HUES64 (cell line): ENCODE data around the gene PCTP.

ENCODE experiments used
- H3K27ac ChIP-seq: 2 replicates; pipeline ENCODE4 v1.7.0; 2013; ENCODE audit warnings: low read depth, low read length, inconsistent platforms
- H3K27me3 ChIP-seq: 2 replicates; pipeline ENCODE4 v1.6.1; 2013; ENCODE audit warnings: mild to moderate bottlenecking, low read length; ENCODE audit not compliant: insufficient read depth
- H3K36me3 ChIP-seq: 2 replicates; pipeline ENCODE4 v1.6.1; 2013; ENCODE audit warnings: mild to moderate bottlenecking, low read length; ENCODE audit not compliant: insufficient read depth
- H3K4me1 ChIP-seq: 2 replicates; pipeline ENCODE4 v1.6.1; 2013; ENCODE audit warnings: mild to moderate bottlenecking, low read length, moderate library complexity; ENCODE audit not compliant: insufficient read depth
- H3K4me3 ChIP-seq: 2 replicates; pipeline ENCODE4 v1.5.1; 2013; ENCODE audit warnings: mild to moderate bottlenecking, low read length, moderate library complexity
- H3K9ac ChIP-seq: 2 replicates; pipeline ENCODE4 v1.6.1; 2013; ENCODE audit warnings: mild to moderate bottlenecking, low read depth, low read length
- H3K9me3 ChIP-seq: 2 replicates; pipeline ENCODE4 v1.6.1; 2013; ENCODE audit warnings: low read depth, low read length; ENCODE audit not compliant: insufficient read depth
- WGBS: fragments of 150-250, 120-280 bp; methylation state at CpG from one replicate; pipeline ENCODE4 v1.1.7; 2013; ENCODE audit warnings: missing lambda C conversion rate; 5-methylcytosine and 5-hydroxymethylcytosine counted together

The PCTP gene

DNA sequence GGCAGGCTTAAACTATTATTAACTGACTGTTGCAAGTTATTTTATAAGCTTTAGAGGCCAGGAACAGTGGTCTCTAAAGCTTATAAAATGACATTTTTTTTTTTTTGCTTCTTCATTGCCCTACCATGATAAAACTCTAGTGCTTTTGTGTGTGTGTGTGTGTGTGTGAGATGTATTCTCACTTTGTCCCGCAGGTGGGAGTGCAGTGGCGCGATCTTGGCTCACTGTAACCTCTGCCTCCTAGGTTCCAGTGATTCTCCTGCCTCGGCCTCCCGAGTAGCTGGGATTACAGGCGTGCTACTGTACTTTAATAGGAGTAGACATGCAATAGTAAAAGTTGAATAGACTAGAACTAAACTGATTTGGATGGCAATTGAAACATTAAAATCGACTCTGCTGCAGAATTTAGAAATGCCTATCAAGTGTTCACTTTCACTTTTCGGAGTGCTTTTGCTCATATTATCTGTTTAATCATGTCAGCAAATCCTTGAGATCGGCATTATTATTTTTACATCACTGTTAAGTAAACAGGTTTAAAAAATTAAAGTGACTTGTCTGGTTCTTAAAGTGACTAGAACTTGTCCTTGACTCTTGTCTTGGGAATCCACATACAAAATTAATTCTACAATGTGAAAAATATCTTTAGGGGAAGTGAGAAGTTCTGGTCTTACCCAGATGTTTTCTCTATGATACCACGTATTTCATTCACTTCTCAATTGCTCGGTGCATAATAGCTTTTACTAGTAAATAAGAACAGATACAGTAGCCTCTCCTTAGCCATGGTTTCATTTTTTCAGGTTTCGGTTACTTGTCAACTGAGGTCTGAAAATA is 8.4 kb upstream of the PCTP start:
- Histone ChIP-seq H3K4me3 (no peak overlapping the region), H3K27ac (no peak overlapping the region), H3K27me3 (no peaks in the 10 kb centered on the region), H3K9ac (no peak overlapping the region), H3K9me3 (no peaks in the 10 kb centered on the region), H3K4me1 (no peaks in the 10 kb centered on the region), H3K36me3 (no peaks in the 10 kb centered on the region)
- 84% methylated on average over 10 of the region's 12 CpGs for WGBS

DNA sequence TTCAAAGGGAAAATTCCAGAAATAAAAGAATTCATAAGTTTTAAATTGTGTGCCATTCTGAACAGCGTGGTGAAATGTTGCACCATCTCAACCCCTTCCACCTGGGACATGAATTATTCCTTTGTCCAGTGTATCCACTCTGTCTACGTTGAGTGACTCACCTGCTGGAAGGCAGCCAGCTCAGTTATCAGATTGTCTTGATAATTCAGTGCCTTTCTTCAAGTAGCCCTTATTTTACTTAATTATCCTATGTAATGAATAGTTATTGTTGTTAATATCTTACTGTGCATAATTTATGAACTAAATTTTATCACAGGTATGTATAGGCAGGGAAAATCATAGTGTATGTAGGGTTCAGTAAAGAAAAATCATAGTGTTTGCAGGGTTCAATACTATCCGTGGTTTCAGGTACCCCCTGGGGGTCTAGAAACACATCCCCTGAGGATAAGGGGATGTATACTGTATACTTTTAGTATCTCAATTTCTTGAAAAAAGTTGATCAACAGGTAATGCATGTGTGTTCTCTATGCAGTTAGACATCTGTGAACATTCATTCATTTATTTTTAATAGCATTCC is 7.7 kb upstream of the PCTP start:
- H3K27me3 ChIP-seq: no peaks in the 10 kb centered on the region
- 89% methylated on average over 3 of the region's 3 CpGs for WGBS
- H3K4me3 ChIP-seq: no peak overlapping the region
- H3K9me3 ChIP-seq: no peaks in the 10 kb centered on the region
- no peak overlapping the region for H3K27ac ChIP-seq
- H3K9ac ChIP-seq: no peak overlapping the region
- no peaks in the 10 kb centered on the region for H3K4me1 ChIP-seq
- H3K36me3 ChIP-seq: no peaks in the 10 kb centered on the region

GRCh38 chr17:55745258-55745657 is 5.6 kb upstream of the PCTP start:
- Histone ChIP-seq H3K36me3 (no peaks in the 10 kb centered on the region), H3K27me3 (no peaks in the 10 kb centered on the region), H3K9me3 (no peaks in the 10 kb centered on the region), H3K4me3 (no peak overlapping the region), H3K4me1 (no peaks in the 10 kb centered on the region), H3K9ac (no peak overlapping the region), H3K27ac (no peak overlapping the region)
- WGBS: no CpG with 5 or more reads among the region's 1 CpG

- no peaks in the 10 kb centered on the region for H3K27me3 ChIP-seq
- no peak overlapping the region for H3K27ac ChIP-seq
- no peaks in the 10 kb centered on the region for H3K4me1 ChIP-seq
- WGBS: no CpG with 5 or more reads among the region's 1 CpG
- no peak overlapping the region for H3K4me3 ChIP-seq
- H3K9ac ChIP-seq: no peak overlapping the region
- H3K9me3 ChIP-seq: no peaks in the 10 kb centered on the region
- no peaks in the 10 kb centered on the region for H3K36me3 ChIP-seq
Measured at GRCh38 chr17:55746466-55746865, 4.4 kb upstream of the PCTP start.

DNA sequence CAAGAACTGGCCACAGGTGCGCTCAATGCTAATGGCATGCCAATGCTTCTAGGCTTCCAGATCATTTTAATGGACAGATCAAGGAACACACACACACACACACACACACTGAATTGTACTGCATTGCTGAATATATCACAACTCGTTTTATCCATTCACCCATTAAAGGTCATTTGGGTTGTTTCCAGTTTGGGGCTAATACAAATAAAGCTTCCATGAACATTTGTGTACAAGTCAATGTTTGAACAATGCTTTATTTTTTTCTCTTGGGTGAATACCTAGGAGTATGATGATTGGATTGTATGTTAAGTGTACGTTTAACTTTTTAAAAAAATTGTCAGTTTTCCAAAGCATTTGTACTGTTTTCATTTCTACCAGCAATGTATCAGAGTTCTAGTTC is 3.6 kb upstream of the PCTP start:
- no peaks in the 10 kb centered on the region for H3K27me3 ChIP-seq
- H3K9me3 ChIP-seq: no peaks in the 10 kb centered on the region
- no peak overlapping the region for H3K4me3 ChIP-seq
- no peak overlapping the region for H3K9ac ChIP-seq
- no peaks in the 10 kb centered on the region for H3K36me3 ChIP-seq
- 45% methylated on average over 2 of the region's 3 CpGs for WGBS
- no peak overlapping the region for H3K27ac ChIP-seq
- H3K4me1 ChIP-seq: peaks cover 7% of the 10 kb centered on the region; the same call in 1 of the 2 replicates

DNA sequence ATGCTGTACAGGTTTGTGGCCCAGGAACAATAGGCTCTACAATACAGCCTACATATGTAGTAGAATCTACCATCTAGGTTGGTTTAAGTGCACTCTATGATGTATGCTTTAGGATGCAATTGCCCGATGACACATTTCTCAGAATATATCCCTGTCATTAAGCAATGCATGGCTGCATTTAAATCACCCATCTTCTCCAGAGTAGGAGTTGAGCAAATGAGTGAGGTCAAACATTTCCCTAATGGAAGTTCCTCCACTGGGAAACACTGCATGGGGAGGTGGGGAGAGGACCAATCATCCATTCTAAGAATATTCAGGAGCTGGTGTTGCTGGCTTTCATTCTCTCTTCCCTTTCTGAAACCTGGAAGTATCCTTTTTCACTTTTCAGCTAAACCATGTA is 2.0 kb upstream of the PCTP start:
- Histone ChIP-seq H3K27me3 (no peaks in the 10 kb centered on the region), H3K27ac (no peak overlapping the region), H3K9me3 (no peaks in the 10 kb centered on the region), H3K9ac (no peak overlapping the region), H3K4me3 (no peak overlapping the region), H3K4me1 (peaks cover 7% of the 10 kb centered on the region; the same call in 1 of the 2 replicates), H3K36me3 (no peaks in the 10 kb centered on the region)
- WGBS: 100% methylated on average over 1 of the region's 1 CpG

- no peaks in the 10 kb centered on the region for H3K27me3 ChIP-seq
- 92% methylated on average over 4 of the region's 4 CpGs for WGBS
- no peak overlapping the region for H3K4me3 ChIP-seq
- H3K4me1 ChIP-seq: peaks cover 7% of the 10 kb centered on the region; the same call in 1 of the 2 replicates
- H3K9ac ChIP-seq: no peak overlapping the region
- H3K9me3 ChIP-seq: no peaks in the 10 kb centered on the region
- no peaks in the 10 kb centered on the region for H3K36me3 ChIP-seq
- no peak overlapping the region for H3K27ac ChIP-seq
Measured at GRCh38 chr17:55749985-55750384, 866 bp upstream of the PCTP start.

DNA sequence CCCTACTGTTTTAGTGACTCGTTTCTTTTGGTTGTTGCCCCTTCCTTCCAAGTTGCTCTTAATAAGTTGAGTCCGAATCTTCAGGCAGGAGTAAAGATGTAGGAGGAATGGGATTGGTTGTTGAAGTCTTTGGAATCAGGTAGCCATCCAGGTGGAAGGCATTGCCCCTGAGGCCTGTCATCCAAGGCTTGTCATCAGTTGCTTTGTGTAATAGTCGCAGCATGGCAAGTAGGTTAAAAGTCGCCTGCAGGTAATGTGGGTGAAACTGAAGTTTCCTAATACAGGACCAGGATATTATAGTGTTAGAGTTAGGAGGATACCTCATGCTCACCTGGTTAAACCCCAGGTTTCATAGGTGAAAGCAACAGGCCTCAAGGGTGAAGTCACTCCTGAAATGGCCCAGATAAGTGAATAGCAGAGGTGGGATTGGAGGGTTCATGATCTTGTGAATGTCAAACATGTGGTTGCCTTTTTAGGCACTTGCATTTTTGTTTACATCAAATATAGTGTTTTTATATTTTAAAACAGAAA is 934 bp downstream of the PCTP start:
- Histone ChIP-seq H3K9ac (no peak overlapping the region), H3K27me3 (no peaks in the 10 kb centered on the region), H3K4me3 (peak overlapping the region; percentile 77), H3K4me1 (peaks cover 7% of the 10 kb centered on the region; the same call in 1 of the 2 replicates), H3K36me3 (no peaks in the 10 kb centered on the region), H3K9me3 (no peaks in the 10 kb centered on the region), H3K27ac (no peak overlapping the region)
- WGBS: 68% methylated on average over 4 of the region's 4 CpGs

DNA sequence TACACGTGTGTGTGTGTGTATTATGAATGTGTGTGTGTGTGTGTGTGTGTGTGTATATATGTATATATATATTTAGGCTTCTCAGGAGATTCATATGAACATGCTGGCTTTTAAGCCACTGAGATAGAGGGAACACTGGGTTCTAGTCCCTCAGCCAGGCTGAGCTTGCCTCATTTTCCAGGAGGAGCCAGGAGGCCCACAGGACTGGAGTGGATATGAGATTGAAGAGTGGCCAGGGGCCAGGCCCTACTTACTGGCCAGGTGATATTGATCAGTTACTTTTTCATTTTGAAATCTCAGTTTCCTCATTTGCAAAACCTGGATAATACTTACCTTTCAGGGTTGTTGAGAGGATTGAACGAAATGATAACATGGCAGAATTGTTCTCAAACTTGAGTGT is 5.8 kb downstream of the PCTP start:
- no peaks in the 10 kb centered on the region for H3K36me3 ChIP-seq
- no peak overlapping the region for H3K9ac ChIP-seq
- no peaks in the 10 kb centered on the region for H3K9me3 ChIP-seq
- WGBS: 100% methylated on average over 2 of the region's 2 CpGs
- H3K27me3 ChIP-seq: no peaks in the 10 kb centered on the region
- H3K4me1 ChIP-seq: peaks cover 5% of the 10 kb centered on the region; the same call in 1 of the 2 replicates
- no peak overlapping the region for H3K4me3 ChIP-seq
- H3K27ac ChIP-seq: no peak overlapping the region

DNA sequence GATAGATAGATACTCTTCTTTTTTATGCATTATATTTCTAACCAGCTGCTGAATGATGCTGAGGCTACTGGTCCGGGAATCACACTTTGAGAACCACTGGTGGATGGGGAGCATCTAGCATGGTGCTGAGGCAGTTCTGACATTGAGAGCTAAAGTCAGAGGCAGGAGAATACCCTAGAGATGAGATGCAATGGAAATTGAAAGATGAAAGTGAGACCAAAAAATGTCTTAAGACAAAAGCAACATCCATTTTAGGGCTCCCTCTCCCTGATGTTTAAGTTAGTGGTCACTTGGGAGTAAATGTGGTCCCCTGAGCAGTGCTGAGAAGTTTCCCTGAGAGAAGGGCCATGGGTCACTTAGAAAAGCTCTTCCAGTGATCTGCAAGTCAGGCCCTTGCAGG is 6.8 kb downstream of the PCTP start:
- no peak overlapping the region for H3K9ac ChIP-seq
- no peak overlapping the region for H3K27ac ChIP-seq
- H3K27me3 ChIP-seq: no peaks in the 10 kb centered on the region
- no peak overlapping the region for H3K4me3 ChIP-seq
- WGBS: 95% methylated on average over 1 of the region's 1 CpG
- H3K4me1 ChIP-seq: no peaks in the 10 kb centered on the region
- H3K9me3 ChIP-seq: no peaks in the 10 kb centered on the region
- H3K36me3 ChIP-seq: no peaks in the 10 kb centered on the region

- H3K4me1 ChIP-seq: no peaks in the 10 kb centered on the region
- no peak overlapping the region for H3K9ac ChIP-seq
- no peak overlapping the region for H3K27ac ChIP-seq
- H3K4me3 ChIP-seq: no peak overlapping the region
- no peaks in the 10 kb centered on the region for H3K9me3 ChIP-seq
- H3K36me3 ChIP-seq: no peaks in the 10 kb centered on the region
- no peaks in the 10 kb centered on the region for H3K27me3 ChIP-seq
Measured at GRCh38 chr17:55758171-55758570, 7.3 kb downstream of the PCTP start.
